HepG2 (cell line): ENCODE measurements around the gene C19orf33.

ENCODE experiments used
- ZNF709 ChIP-seq: sonication (generic); formaldehyde crosslinking; IDR thresholded peaks from 2 replicates; pipeline ENCODE4 v1.5.0; 2020; ENCODE audit warnings: mild to moderate bottlenecking, missing genetic modification reagents
- TF ChIP-seq, protein P1 (sequence below): sonication (generic); formaldehyde crosslinking; IDR thresholded peaks from 2 replicates; pipeline ENCODE4 v1.4.0; 2020; ENCODE audit warnings: mild to moderate bottlenecking, missing genetic modification reagents
- TF ChIP-seq, protein P2 (sequence below): sonication (generic); formaldehyde crosslinking; conservative IDR thresholded peaks from 2 replicates; pipeline ENCODE4 v1.5.0; 2020; ENCODE audit warnings: missing genetic modification reagents

DNA sequence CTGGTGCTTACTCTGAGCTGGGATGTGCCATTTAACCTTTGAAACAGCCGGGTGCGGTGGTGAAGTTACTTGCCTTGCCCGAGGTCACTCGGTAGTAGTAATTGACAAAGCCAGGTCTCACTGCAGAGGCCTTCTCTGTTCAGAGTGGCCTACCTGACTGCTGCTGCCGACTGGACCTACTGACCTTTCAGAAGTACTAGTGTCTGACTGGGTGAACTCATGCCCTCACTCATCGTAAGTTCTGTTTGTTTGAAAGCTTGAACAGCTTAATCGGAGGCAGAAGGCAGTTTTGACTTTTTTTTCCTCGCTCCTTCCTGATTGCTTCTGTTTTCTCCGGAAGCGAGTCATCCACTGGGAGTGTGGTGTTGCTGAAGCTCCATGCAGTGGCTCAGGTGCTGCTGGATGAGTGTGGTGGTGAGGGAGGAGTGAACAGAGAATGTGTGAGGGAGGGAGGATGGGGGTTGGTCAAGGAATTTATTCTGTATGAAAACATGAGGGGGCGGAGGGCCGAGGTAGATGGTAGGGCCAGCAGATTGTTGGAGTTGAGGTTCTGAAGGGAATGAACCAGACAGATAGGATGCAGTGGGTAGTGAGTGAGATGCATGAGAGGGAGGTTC lies 37.0 kb upstream of the C19orf33 start:
- no peak for TF ChIP-seq ZNF709 (CRISPR knock-in tag)
- TF ChIP-seq, protein P1, sequence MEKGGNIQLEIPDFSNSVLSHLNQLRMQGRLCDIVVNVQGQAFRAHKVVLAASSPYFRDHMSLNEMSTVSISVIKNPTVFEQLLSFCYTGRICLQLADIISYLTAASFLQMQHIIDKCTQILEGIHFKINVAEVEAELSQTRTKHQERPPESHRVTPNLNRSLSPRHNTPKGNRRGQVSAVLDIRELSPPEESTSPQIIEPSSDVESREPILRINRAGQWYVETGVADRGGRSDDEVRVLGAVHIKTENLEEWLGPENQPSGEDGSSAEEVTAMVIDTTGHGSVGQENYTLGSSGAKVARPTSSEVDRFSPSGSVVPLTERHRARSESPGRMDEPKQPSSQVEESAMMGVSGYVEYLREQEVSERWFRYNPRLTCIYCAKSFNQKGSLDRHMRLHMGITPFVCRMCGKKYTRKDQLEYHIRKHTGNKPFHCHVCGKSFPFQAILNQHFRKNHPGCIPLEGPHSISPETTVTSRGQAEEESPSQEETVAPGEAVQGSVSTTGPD (CRISPR knock-in tag): no peak
- TF ChIP-seq, protein P2, sequence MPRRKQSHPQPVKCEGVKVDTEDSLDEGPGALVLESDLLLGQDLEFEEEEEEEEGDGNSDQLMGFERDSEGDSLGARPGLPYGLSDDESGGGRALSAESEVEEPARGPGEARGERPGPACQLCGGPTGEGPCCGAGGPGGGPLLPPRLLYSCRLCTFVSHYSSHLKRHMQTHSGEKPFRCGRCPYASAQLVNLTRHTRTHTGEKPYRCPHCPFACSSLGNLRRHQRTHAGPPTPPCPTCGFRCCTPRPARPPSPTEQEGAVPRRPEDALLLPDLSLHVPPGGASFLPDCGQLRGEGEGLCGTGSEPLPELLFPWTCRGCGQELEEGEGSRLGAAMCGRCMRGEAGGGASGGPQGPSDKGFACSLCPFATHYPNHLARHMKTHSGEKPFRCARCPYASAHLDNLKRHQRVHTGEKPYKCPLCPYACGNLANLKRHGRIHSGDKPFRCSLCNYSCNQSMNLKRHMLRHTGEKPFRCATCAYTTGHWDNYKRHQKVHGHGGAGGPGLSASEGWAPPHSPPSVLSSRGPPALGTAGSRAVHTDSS (CRISPR knock-in tag): no peak
